Activated CD8-positive, alpha-beta T cell treated with anti-CD3 and anti-CD28 coated beads for 36 hours (primary cell): ENCODE results near the gene KCNK15. TPM values are rescaled to one million over a fixed set of nuclear protein-coding genes. Genes with fewer than 3 reads are reported as not detected.

Source experiments
- ATAC-seq: fragments of 200-7000 bp; cut with Tn5 transposase; one replicate; pipeline ENCODE4 v1.10.0; 2021; ENCODE audit warnings: mild to moderate bottlenecking, moderate library complexity
- CTCF ChIA-PET: fragments of 350-600 bp; sonication (Branson Sonifier 250); formaldehyde crosslinking; loops from one replicate; lab custom pipeline; 2021; ENCODE audit warnings: antibody characterized with exemption; lab: Charles Lee
- POLR2A ChIA-PET: fragments of 350-600 bp; sonication (Branson Sonifier 250); formaldehyde crosslinking; loops from one replicate; lab custom pipeline; 2021; ENCODE audit warnings: antibody characterized with exemption; lab: Charles Lee
- DNase-seq: peaks from one replicate; pipeline ENCODE4 v3.0.0-alpha.2; 2020
- H3K27ac Mint-ChIP-seq: one replicate; pipeline ENCODE4 v1.8.0; 2021; ENCODE audit warnings: mild to moderate bottlenecking, mixed read lengths
- H3K27me3 Mint-ChIP-seq: one replicate; pipeline ENCODE4 v1.8.0; 2021; ENCODE audit warnings: mixed read lengths
- H3K36me3 Mint-ChIP-seq: one replicate; pipeline ENCODE4 v1.8.0; 2021; ENCODE audit warnings: low read depth, mixed read lengths
- H3K4me1 Mint-ChIP-seq: one replicate; pipeline ENCODE4 v1.8.0; 2021; ENCODE audit warnings: low read depth, mixed read lengths
- H3K4me3 Mint-ChIP-seq: one replicate; pipeline ENCODE4 v1.8.0; 2021; ENCODE audit warnings: mild to moderate bottlenecking, moderate library complexity, mixed read lengths
- H3K9me3 Mint-ChIP-seq: one replicate; pipeline ENCODE4 v1.8.0; 2021; ENCODE audit warnings: mixed read lengths
- intact Hi-C: fragments of 100-400 bp; cut with micrococcal nuclease; formaldehyde crosslinking; loops from one replicate; pipeline ENCODE4 v1.10.0; 2022
- total RNA-seq, 2 experiments: library from RNA; stranded (reverse); gene quantifications; one replicate each; pipeline ENCODE4 v1.2.3, GENCODE V29; 2021
- TF ChIP-seq, protein P1 (sequence below): fragments of 200-600 bp; IDR thresholded peaks from one replicate; pipeline ENCODE4 v1.8.0; 2022; ENCODE audit warnings: antibody characterized with exemption, mild to moderate bottlenecking

KCNK15 gene
- total RNA-seq, 2 experiments from 2014 or later = 0.25 to 0.29 TPM

- no peak overlapping the region for H3K4me3 Mint-ChIP-seq
- ChIA-PET CTCF (no interaction called here), POLR2A (no interaction called here)
- no peaks in the 10 kb centered on the region for H3K9me3 Mint-ChIP-seq
- no peaks in the 10 kb centered on the region for H3K36me3 Mint-ChIP-seq
- no peak overlapping the region for H3K27ac Mint-ChIP-seq
- TF ChIP-seq, protein P1, sequence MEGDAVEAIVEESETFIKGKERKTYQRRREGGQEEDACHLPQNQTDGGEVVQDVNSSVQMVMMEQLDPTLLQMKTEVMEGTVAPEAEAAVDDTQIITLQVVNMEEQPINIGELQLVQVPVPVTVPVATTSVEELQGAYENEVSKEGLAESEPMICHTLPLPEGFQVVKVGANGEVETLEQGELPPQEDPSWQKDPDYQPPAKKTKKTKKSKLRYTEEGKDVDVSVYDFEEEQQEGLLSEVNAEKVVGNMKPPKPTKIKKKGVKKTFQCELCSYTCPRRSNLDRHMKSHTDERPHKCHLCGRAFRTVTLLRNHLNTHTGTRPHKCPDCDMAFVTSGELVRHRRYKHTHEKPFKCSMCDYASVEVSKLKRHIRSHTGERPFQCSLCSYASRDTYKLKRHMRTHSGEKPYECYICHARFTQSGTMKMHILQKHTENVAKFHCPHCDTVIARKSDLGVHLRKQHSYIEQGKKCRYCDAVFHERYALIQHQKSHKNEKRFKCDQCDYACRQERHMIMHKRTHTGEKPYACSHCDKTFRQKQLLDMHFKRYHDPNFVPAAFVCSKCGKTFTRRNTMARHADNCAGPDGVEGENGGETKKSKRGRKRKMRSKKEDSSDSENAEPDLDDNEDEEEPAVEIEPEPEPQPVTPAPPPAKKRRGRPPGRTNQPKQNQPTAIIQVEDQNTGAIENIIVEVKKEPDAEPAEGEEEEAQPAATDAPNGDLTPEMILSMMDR = no peak
- H3K27me3 Mint-ChIP-seq = no peaks in the 10 kb centered on the region
- ATAC-seq = no peak
- DNase-seq = no peak
- intact Hi-C loops = no loop called here
- no peaks in the 10 kb centered on the region for H3K4me1 Mint-ChIP-seq
Observed at GRCh38 chr20:44719841-44720240, 25.8 kb upstream of the KCNK15 start.

DNA sequence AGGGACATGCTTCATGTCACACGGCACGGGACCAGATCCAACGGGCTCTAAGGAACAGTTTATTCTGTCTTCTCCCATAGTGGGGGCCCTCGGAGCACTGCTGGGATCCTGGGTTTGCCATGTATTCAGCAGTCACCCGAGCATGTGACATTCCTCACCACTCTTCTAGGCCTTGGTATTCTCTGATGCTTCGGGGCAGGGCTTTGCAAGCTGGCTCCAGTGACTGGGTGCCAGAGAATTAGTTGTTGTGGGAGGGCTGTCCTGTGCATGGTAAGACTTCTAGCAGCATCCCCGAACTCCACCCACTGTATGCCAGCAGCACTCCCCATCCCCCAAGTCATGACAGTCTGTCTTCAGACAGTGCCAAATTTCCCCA, 25.1 kb upstream of the KCNK15 start:
- Mint-ChIP-seq H3K27me3 (no peaks in the 10 kb centered on the region), H3K9me3 (no peaks in the 10 kb centered on the region), H3K27ac (no peak overlapping the region), H3K4me3 (no peak overlapping the region), H3K36me3 (no peaks in the 10 kb centered on the region), H3K4me1 (no peaks in the 10 kb centered on the region)
- ChIA-PET POLR2A (no interaction called here), CTCF (interaction anchor here (1.4 to 1.5 kb wide), 2 partner anchors 13 to 27 kb away, joined by 3 to 6 read pairs; no protein-coding TSS in a partner anchor)
- TF ChIP-seq, protein P1 = no peak
- intact Hi-C loops = no loop called here
- DNase-seq (no peak), ATAC-seq (no peak)

DNA sequence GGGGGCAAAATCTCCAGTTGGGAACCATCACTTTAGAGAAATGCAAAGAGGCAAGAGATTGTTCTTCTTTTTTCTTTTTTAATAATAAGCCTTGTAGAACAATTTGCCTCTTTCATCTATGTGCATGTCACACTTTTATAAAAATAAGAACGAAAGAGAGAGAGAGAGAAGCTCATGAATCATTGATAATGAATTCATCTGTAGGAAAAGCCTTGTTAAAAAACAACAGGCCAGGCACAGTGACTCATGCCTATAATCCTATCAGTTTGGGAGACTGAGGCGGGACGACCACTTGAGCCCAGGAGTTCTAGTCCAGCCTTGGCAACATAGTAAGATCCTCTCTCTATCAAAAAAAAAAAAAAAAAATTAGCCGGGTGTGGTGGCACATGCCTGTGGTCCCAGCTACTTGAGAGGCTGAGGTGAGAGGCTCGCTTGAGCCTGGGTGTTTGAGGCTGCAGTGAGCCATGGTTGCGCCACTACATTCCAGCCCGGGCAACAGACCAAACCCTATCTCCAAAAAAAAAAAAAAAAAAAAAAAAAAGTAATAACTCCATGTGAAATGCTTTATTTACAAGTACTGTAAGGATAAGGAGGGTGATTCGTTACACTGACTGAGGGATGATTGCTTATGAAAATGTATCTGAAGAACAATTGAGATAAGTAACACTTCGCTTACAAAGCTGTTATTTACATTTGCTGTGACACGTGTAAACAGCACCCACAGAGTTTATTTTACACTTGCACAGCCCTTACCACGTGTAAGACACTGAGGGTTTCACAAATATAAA, 24.5 kb upstream of the KCNK15 start:
- no peak overlapping the region for H3K27ac Mint-ChIP-seq
- no peak overlapping the region for H3K4me3 Mint-ChIP-seq
- ChIA-PET CTCF (interaction anchor here (0.7 to 1.5 kb wide), 5 partner anchors 12 to 103 kb away, joined by 3 to 6 read pairs (median 3); no protein-coding TSS in a partner anchor), POLR2A (interaction anchor here (0.9 kb wide), 1 partner anchor 11 kb away, joined by 3 read pairs; no protein-coding TSS in a partner anchor)
- no peak for ATAC-seq
- no peaks in the 10 kb centered on the region for H3K36me3 Mint-ChIP-seq
- no peaks in the 10 kb centered on the region for H3K4me1 Mint-ChIP-seq
- H3K9me3 Mint-ChIP-seq = no peaks in the 10 kb centered on the region
- no peak for DNase-seq
- intact Hi-C loops = no loop called here
- no peaks in the 10 kb centered on the region for H3K27me3 Mint-ChIP-seq
- TF ChIP-seq, protein P1 = no peak

DNA sequence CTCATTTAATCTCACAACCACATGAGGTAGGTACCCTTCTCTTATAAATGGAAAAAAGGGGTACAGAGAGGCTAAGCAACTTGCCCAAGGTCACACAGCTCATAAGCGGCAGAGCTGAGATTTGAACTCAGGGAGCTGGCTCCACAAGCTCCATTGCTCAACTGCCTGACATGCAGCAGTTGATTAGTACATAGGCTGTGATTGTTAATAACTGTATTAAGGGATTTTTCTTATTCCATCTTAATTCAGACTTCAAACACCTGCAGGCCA, 23.9 kb upstream of the KCNK15 start:
- no peak for DNase-seq
- TF ChIP-seq, protein P1 = no peak
- H3K4me1 Mint-ChIP-seq = no peaks in the 10 kb centered on the region
- POLR2A ChIA-PET = interaction anchor here (0.9 kb wide), 1 partner anchor 11 kb away, joined by 3 read pairs; no protein-coding TSS in a partner anchor
- no peak overlapping the region for H3K27ac Mint-ChIP-seq
- no peaks in the 10 kb centered on the region for H3K9me3 Mint-ChIP-seq
- ATAC-seq = no peak
- H3K36me3 Mint-ChIP-seq = no peaks in the 10 kb centered on the region
- intact Hi-C loops = no loop called here
- no peak overlapping the region for H3K4me3 Mint-ChIP-seq
- no peaks in the 10 kb centered on the region for H3K27me3 Mint-ChIP-seq
- CTCF ChIA-PET = interaction anchor here (0.7 to 1.5 kb wide), 5 partner anchors 12 to 104 kb away, joined by 3 to 6 read pairs (median 3); no protein-coding TSS in a partner anchor

GRCh38 chr20:44722990-44723389, 22.7 kb upstream of the KCNK15 start:
- Mint-ChIP-seq H3K27ac (no peak overlapping the region), H3K36me3 (no peaks in the 10 kb centered on the region), H3K4me1 (no peaks in the 10 kb centered on the region), H3K4me3 (no peak overlapping the region), H3K27me3 (no peaks in the 10 kb centered on the region), H3K9me3 (no peaks in the 10 kb centered on the region)
- intact Hi-C loops = no loop called here
- no peak for ATAC-seq
- DNase-seq = no peak
- ChIA-PET POLR2A (no interaction called here), CTCF (interaction anchor here (1.5 to 2.3 kb wide), 2 partner anchors 10 to 37 kb away, joined by 4 to 11 read pairs; no protein-coding TSS in a partner anchor)
- TF ChIP-seq, protein P1 = no peak
